DND-41 (cell line): ENCODE data around the gene TMEFF2.

ENCODE experiments used
- CTCF ChIP-seq: IDR thresholded peaks from 2 replicates; pipeline ENCODE4 v1.5.1; 2012; ENCODE audit warnings: borderline replicate concordance, low read length, moderate library complexity, mild to moderate bottlenecking; ENCODE audit not compliant: poor library complexity, severe bottlenecking; ENCODE audit errors: extremely low read depth
- EZH2 ChIP-seq: IDR thresholded peaks from 3 replicates; pipeline ENCODE4 v1.6.1; 2012; ENCODE audit warnings: borderline replicate concordance, low read depth, mild to moderate bottlenecking, moderate library complexity, low read length, inconsistent platforms; ENCODE audit not compliant: severe bottlenecking

DNA sequence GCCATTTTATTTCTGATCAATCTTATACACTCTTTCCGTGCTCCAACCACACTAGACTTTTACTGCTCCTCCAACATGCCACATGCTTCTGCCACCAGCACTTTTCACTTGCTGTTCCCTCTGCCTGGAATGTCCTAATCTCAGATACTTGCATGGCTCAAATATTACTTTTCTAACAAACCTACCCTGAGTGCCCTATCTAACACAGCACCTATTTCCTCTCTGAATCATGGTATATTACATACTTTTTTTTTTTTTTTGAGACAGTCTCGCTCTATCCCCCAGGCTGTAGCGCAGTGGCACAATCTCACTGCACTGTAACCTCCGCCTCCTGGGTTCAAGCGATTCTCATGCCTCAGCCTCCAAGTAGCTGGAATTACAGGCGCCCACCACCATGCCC is 181.5 kb downstream of the TMEFF2 start:
- TF ChIP-seq CTCF (no peak), EZH2 (no peak)
